Fibroblast of the conjunctiva (primary cell): ENCODE results near the gene UBE3A.

ENCODE experiments used
- DNase-seq: peaks from one replicate; pipeline ENCODE4 v3.0.0-alpha.2; 2010; ENCODE audit warnings: low read depth

UBE3A gene

GRCh38 chr15:25329696-25330095 lies 109.1 kb downstream of the UBE3A start:
- no peak for DNase-seq

- no peak for DNase-seq
Measured at GRCh38 chr15:25327686-25328085, 111.1 kb downstream of the UBE3A start.

- DNase-seq: no peak
Measured at GRCh38 chr15:25325187-25325586, 113.6 kb downstream of the UBE3A start.

GRCh38 chr15:25323420-25323819 lies 115.4 kb downstream of the UBE3A start:
- DNase-seq: no peak

- no peak for DNase-seq
Measured at GRCh38 chr15:25287823-25288222, 151.0 kb downstream of the UBE3A start.
